MCF 10A (cell line): Measurements from ENCODE around the gene GPLD1. TPM values are rescaled to one million over a fixed set of nuclear protein-coding genes. Genes with fewer than 3 reads are reported as not detected.

Source experiments
- BruUV-seq: library from RNA; stranded (reverse); fragments of 400-500 nt; replicated peaks from 2 replicates; lab custom pipeline; 2021; lab: Mats Ljungman, UMichigan
- CTCF ChIA-PET: fragments of 300-600 bp; sonication (Branson Sonifier 250); formaldehyde crosslinking; extraction: SDS; loops from one replicate; lab custom pipeline; 2021; ENCODE audit warnings: antibody characterized with exemption, inconsistent platforms; lab: Yijun Ruan, JAX
- POLR2A ChIA-PET: fragments of 300-600, 350-650 bp; sonication (Branson Sonifier 250); formaldehyde crosslinking; extraction: SDS; loops from one replicate; lab custom pipeline; 2020; ENCODE audit warnings: antibody characterized with exemption, inconsistent platforms; lab: Yijun Ruan, JAX
- DNase-seq: peaks from one replicate; pipeline ENCODE4 v3.0.0-alpha.2; 2018; ENCODE audit not compliant: unreplicated experiment
- H3K27ac Mint-ChIP-seq: one replicate; pipeline ENCODE4 v1.8.0; 2022; ENCODE audit warnings: mild to moderate bottlenecking, low read depth, mixed read lengths; ENCODE audit not compliant: unreplicated experiment
- H3K27me3 Mint-ChIP-seq: one replicate; pipeline ENCODE4 v1.8.0; 2022; ENCODE audit warnings: mixed read lengths; ENCODE audit not compliant: insufficient read depth, unreplicated experiment
- H3K36me3 Mint-ChIP-seq: one replicate; pipeline ENCODE4 v1.8.0; 2022; ENCODE audit warnings: mild to moderate bottlenecking, moderate library complexity, mixed read lengths; ENCODE audit not compliant: insufficient read depth, unreplicated experiment
- H3K4me1 Mint-ChIP-seq: one replicate; pipeline ENCODE4 v1.8.0; 2022; ENCODE audit warnings: mixed read lengths; ENCODE audit not compliant: insufficient read depth, unreplicated experiment
- H3K4me3 Mint-ChIP-seq: one replicate; pipeline ENCODE4 v1.8.0; 2022; ENCODE audit warnings: mild to moderate bottlenecking, moderate library complexity, mixed read lengths; ENCODE audit not compliant: unreplicated experiment
- H3K9me3 Mint-ChIP-seq: one replicate; pipeline ENCODE4 v1.8.0; 2022; ENCODE audit warnings: mixed read lengths; ENCODE audit not compliant: unreplicated experiment
- intact Hi-C: fragments of 100-400 bp; cut with micrococcal nuclease; formaldehyde crosslinking; loops from 2 replicates; pipeline ENCODE4 v1.14.1; 2022
- total RNA-seq: library from RNA; stranded (reverse); gene quantifications from 2 replicates; pipeline ENCODE4 v1.2.3, GENCODE V29; 2022
- TF ChIP-seq, protein P1 (sequence below): fragments of 200-600 bp; IDR thresholded peaks from one replicate; pipeline ENCODE4 v1.8.0; 2022; ENCODE audit warnings: antibody characterized with exemption, mild to moderate bottlenecking; ENCODE audit not compliant: unreplicated experiment

The GPLD1 gene
- total RNA-seq, 1 experiment from 2014 or later: 0.16 TPM

DNA sequence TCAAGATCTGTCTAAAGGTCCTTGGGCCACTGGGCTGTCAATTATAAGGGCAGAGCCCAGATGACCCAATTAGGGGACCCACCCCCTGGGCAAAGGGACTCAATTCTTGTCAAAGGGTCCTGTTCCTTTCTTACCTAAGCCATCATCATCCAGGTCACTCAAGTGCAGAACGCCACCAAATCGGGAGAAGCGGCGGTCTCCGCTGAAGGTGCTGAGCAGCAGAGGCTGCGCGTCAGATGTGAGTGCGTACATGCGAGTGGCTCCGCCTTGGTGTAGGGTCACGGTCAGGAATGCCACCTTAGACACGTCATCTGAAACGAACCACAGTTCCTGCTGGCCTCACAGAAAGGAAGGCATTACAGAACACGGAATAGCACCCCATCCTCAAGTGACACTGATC is 52.4 kb downstream of the GPLD1 start:
- H3K9me3 Mint-ChIP-seq: no peaks in the 10 kb centered on the region
- ChIA-PET POLR2A (no interaction called here), CTCF (interaction anchor here (1.0 to 1.5 kb wide), 2 partner anchors 11 to 84 kb away, joined by 3 read pairs; no protein-coding TSS in a partner anchor)
- H3K4me3 Mint-ChIP-seq: no peak overlapping the region
- H3K4me1 Mint-ChIP-seq: no peaks in the 10 kb centered on the region
- no peaks in the 10 kb centered on the region for H3K36me3 Mint-ChIP-seq
- H3K27me3 Mint-ChIP-seq: no peaks in the 10 kb centered on the region
- intact Hi-C loops: loop anchor here (10.0 kb wide), 1 partner anchor 58 kb away; the partner anchor contains the start of gene ALDH5A1
- DNase-seq: no peak
- BruUV-seq: no TSS peak
- TF ChIP-seq, protein P1, sequence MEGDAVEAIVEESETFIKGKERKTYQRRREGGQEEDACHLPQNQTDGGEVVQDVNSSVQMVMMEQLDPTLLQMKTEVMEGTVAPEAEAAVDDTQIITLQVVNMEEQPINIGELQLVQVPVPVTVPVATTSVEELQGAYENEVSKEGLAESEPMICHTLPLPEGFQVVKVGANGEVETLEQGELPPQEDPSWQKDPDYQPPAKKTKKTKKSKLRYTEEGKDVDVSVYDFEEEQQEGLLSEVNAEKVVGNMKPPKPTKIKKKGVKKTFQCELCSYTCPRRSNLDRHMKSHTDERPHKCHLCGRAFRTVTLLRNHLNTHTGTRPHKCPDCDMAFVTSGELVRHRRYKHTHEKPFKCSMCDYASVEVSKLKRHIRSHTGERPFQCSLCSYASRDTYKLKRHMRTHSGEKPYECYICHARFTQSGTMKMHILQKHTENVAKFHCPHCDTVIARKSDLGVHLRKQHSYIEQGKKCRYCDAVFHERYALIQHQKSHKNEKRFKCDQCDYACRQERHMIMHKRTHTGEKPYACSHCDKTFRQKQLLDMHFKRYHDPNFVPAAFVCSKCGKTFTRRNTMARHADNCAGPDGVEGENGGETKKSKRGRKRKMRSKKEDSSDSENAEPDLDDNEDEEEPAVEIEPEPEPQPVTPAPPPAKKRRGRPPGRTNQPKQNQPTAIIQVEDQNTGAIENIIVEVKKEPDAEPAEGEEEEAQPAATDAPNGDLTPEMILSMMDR: no peak
- no peak overlapping the region for H3K27ac Mint-ChIP-seq

DNA sequence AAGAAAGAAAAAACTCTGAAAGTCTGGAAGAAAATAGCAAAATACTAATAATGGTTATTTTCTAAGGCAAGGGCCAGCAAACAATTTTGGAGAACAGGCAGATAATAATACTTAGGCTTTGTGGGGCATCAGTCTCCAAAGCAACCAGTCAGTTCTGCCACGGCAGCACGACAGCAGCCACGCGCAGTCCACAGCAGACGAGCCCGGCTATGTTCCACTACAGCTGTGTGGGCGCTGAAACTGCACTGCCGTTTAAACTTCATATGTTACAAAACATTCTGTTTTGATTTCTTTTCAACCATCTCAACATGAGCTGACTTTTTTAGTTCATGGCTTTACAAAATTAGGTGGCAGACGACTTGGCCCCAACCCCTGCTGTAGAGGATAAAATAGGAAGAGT is 56.8 kb downstream of the GPLD1 start:
- no peaks in the 10 kb centered on the region for H3K9me3 Mint-ChIP-seq
- POLR2A ChIA-PET: interaction anchor here (0.6 kb wide), 1 partner anchor 846 kb away, joined by 3 read pairs; the partner anchor contains the start of gene CARMIL1
- CTCF ChIA-PET: interaction anchor here (0.6 to 2.1 kb wide), 3 partner anchors 30 to 89 kb away, joined by 4 to 18 read pairs (median 5); partner anchors contain the start of gene GPLD1
- intact Hi-C loops: loop anchor here (5.0 to 10.0 kb wide), 2 partner anchors 62 to 265 kb away; partner anchors contain the start of gene ALDH5A1
- no TSS peak for BruUV-seq
- H3K4me3 Mint-ChIP-seq: no peak overlapping the region
- no peaks in the 10 kb centered on the region for H3K27me3 Mint-ChIP-seq
- no peak overlapping the region for H3K27ac Mint-ChIP-seq
- no peak for DNase-seq
- no peaks in the 10 kb centered on the region for H3K36me3 Mint-ChIP-seq
- peaks cover 6% of the 10 kb centered on the region for H3K4me1 Mint-ChIP-seq
- TF ChIP-seq, protein P1: no peak

DNA sequence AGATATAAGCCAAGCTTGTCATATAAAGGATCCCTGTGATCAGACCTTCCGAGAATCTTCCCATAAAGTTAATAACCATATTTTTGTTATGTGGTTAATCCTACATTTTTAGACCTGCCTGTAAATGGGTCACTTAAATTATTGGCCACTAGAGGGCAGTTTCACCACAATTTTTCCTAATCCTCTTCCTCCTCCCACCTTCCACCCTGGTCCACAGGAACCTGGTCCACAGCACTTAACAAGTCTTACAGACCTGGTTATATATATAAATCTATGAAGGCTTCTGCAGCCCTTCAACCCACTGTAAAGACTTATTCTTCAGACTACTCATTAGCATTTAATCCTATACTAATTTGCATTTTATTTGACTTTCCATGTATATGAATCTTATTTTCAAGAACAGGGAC is 58.3 kb downstream of the GPLD1 start:
- peaks cover 7% of the 10 kb centered on the region for H3K36me3 Mint-ChIP-seq
- no peak overlapping the region for H3K4me3 Mint-ChIP-seq
- no TSS peak for BruUV-seq
- CTCF ChIA-PET: interaction anchor here (0.6 to 1.5 kb wide), 19 partner anchors 8 to 150 kb away, joined by 3 to 8 read pairs (median 3); partner anchors contain the start of gene GPLD1
- POLR2A ChIA-PET: interaction anchor here (1.1 to 1.6 kb wide), 2 partner anchors 28 to 90 kb away, joined by 3 to 4 read pairs; no protein-coding TSS in a partner anchor
- intact Hi-C loops: loop anchor here (1.0 to 10.0 kb wide), 4 partner anchors 64 to 336 kb away; partner anchors contain the start of gene ALDH5A1
- H3K27me3 Mint-ChIP-seq: no peaks in the 10 kb centered on the region
- H3K4me1 Mint-ChIP-seq: peaks cover 6% of the 10 kb centered on the region
- H3K27ac Mint-ChIP-seq: no peak overlapping the region
- DNase-seq: peak; percentile 69
- H3K9me3 Mint-ChIP-seq: no peaks in the 10 kb centered on the region
- TF ChIP-seq, protein P1: peak; percentile 27

- ChIA-PET CTCF (interaction anchor here (0.7 to 1.5 kb wide), 17 partner anchors 9 to 266 kb away, joined by 3 to 8 read pairs (median 3); partner anchors contain the start of genes ALDH5A1 and GPLD1), POLR2A (interaction anchor here (1.1 to 1.6 kb wide), 3 partner anchors 29 to 288 kb away, joined by 3 to 4 read pairs (median 3); no protein-coding TSS in a partner anchor)
- intact Hi-C loops: loop anchor here (2.0 to 10.0 kb wide), 3 partner anchors 65 to 337 kb away; partner anchors contain the start of gene ALDH5A1
- TF ChIP-seq, protein P1: no peak
- no peaks in the 10 kb centered on the region for H3K9me3 Mint-ChIP-seq
- H3K27me3 Mint-ChIP-seq: no peaks in the 10 kb centered on the region
- H3K4me3 Mint-ChIP-seq: no peak overlapping the region
- H3K36me3 Mint-ChIP-seq: peaks cover 14% of the 10 kb centered on the region
- no peak for DNase-seq
- no TSS peak for BruUV-seq
- no peak overlapping the region for H3K27ac Mint-ChIP-seq
- H3K4me1 Mint-ChIP-seq: peaks cover 6% of the 10 kb centered on the region
These were observed 59.3 kb downstream of the GPLD1 start for GRCh38 chr6:24430086-24430485.
